Keratinocyte (primary cell): ENCODE data around the gene CRYBB1.

Experiments
- EZH2 ChIP-seq: IDR thresholded peaks from one replicate; pipeline ENCODE4 v1.6.1; 2012; ENCODE audit warnings: inconsistent platforms, mild to moderate bottlenecking, low read length, moderate library complexity
- TF ChIP-seq, protein P1 (sequence below), 3 experiments: IDR thresholded peaks in 1 of 3; conservative IDR thresholded peaks in 1 of 3; optimal IDR thresholded peaks in 1 of 3; 2 replicates in 2 of 3; 3 replicates in 1 of 3; pipeline versions ENCODE3 to v1.5.1; 2011; ENCODE audit warnings: low read length in 3 of 3, mild to moderate bottlenecking in 3 of 3, moderate library complexity in 2 of 3, control low read depth in 1 of 3, inconsistent platforms in 1 of 3; ENCODE audit not compliant: insufficient read depth in 2 of 3; ENCODE audit errors: extremely low read depth in 1 of 3

DNA sequence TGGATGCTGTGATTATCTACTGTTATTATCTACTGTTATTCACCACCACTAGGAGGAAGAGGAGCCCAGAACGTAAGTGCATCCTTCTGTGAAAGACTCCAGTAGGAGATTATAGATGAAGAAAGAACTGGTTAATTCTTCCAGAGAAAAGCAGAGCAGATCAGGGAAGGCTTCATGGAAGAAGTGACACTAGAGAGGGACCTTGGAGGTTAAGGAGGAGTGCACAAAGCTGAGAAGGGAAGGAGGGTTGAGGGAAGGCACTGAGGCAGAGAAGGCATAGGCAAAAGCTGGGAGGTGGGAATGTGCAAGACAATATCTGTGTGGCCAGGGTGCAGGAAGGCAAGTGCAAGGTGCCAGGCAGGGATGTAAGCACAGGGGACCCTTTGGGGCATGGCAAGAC lies 13.5 kb downstream of the CRYBB1 start:
- TF ChIP-seq, protein P1, sequence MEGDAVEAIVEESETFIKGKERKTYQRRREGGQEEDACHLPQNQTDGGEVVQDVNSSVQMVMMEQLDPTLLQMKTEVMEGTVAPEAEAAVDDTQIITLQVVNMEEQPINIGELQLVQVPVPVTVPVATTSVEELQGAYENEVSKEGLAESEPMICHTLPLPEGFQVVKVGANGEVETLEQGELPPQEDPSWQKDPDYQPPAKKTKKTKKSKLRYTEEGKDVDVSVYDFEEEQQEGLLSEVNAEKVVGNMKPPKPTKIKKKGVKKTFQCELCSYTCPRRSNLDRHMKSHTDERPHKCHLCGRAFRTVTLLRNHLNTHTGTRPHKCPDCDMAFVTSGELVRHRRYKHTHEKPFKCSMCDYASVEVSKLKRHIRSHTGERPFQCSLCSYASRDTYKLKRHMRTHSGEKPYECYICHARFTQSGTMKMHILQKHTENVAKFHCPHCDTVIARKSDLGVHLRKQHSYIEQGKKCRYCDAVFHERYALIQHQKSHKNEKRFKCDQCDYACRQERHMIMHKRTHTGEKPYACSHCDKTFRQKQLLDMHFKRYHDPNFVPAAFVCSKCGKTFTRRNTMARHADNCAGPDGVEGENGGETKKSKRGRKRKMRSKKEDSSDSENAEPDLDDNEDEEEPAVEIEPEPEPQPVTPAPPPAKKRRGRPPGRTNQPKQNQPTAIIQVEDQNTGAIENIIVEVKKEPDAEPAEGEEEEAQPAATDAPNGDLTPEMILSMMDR (optimal IDR thresholded peaks at IDR 0.05 in 1 of 3, IDR thresholded peaks at IDR 0.05 in 1 of 3, conservative IDR thresholded peaks at IDR 0.05 in 1 of 3; ENCODE audit: extremely low read depth in 1 of 3, insufficient read depth in 2 of 3, low read length in 3 of 3), result no peak
- no peak for TF ChIP-seq EZH2
